ENCODE data around the gene AFTPH.

The AFTPH gene

GRCh38 chr2:64634345-64635267, 110.5 kb downstream of the AFTPH start:
- no peak for TF ChIP-seq CTCF (IDR thresholded peaks at IDR 0.05; ENCODE audit: low read depth, low read length, missing control alignments)
- H3K4me3 ChIP-seq (replicated peaks; ENCODE audit: low read depth, low read length) = no peak overlapping the region
- DNase-seq (ENCODE audit: extremely low read depth, low read depth) = no peak

DNA sequence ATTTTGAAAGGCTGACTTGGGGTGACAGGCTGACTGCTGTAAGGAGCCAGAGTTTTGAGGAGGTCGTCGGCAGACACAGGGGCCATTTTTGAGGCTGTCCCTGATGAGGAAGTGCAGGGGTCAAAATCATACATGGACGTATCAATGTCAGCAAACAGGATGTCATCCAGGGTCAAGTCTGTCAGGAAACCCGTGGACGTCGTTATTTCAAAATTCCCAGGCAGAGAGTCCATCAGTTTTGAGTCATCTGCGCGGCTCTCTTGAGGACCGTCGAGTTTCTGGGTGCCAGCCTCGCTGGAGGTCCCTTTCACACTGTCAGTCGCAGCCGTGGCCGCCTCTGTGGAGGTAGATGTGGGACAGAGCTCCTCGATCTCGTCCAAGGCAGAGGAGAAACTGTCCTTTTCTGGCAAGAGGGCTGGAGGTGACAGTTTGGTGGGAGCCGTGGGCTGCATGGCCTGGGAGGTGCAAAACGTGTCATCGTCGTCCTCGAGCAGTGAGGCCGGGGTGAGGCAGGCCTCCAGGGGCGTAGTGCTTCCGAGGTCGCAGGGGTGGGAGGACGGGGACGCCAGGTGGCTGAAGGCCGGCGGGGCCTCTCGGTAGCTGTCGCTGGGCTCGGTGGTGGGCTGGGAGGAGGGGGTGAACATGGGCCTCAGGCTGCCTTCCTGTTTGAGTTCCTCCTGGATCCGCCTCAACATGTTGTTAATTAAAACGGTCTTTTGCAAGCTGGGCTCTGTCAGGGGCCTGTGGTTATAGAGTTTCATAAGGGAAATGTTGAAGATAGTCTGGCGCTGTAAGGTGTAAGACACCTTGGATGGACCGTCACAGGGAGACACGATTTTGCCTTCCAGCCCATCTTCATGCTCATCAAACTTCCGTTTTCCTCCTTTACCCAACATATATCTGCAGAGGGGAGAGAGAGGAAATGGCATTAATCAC, 112.1 kb downstream of the AFTPH start:
- no peak overlapping the region for H3K4me3 ChIP-seq (replicated peaks; ENCODE audit: low read depth, low read length)

DNA sequence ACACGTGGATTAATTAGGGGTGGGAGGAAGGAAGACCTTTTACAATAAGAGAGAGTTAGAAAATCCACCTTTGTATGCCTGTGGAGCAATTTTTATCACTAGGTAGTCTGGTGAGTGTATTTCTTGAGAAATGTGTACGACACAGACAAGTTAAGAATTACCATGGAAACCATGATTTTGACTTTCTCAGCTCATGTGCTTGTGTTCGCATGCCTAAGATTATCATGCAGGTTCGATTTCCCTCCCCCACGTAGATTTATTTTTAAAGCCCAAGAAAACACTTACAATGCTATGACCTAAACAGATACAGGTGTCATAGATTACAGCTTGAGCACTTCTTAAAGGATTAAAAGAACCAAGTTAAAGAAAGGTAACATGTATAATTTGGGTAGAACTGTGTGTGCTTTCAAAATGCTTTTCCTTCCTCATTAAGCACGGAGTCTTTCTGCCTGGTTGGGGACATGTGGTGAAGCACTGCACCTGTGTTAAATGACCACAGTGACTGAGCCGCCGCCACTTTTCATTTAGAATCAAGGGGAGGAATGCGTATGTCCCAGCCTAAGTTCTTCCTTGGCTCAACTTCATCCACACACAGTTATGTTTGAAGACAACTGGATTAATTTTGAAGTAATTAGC, 113.0 kb downstream of the AFTPH start:
- no peak overlapping the region for H3K4me3 ChIP-seq (replicated peaks; ENCODE audit: low read depth, low read length)
- TF ChIP-seq CTCF (IDR thresholded peaks at IDR 0.05; ENCODE audit: low read depth, low read length, missing control alignments) = no peak
- no peak for DNase-seq (ENCODE audit: extremely low read depth, low read depth)

More for the DNA sequence above, 112.1 kb downstream of the AFTPH start:
- no peak for TF ChIP-seq CTCF (IDR thresholded peaks at IDR 0.05; ENCODE audit: low read depth, low read length, missing control alignments)
- DNase-seq (ENCODE audit: extremely low read depth, low read depth) = no peak

- no peak for DNase-seq (ENCODE audit: extremely low read depth, low read depth)
- TF ChIP-seq CTCF (IDR thresholded peaks at IDR 0.05; ENCODE audit: low read depth, low read length, missing control alignments) = no peak
- H3K4me3 ChIP-seq (replicated peaks; ENCODE audit: low read depth, low read length) = no peak overlapping the region
Measured at GRCh38 chr2:64637931-64638330, 113.8 kb downstream of the AFTPH start.

GRCh38 chr2:64638502-64639120, 114.5 kb downstream of the AFTPH start:
- no peak for TF ChIP-seq CTCF (IDR thresholded peaks at IDR 0.05; ENCODE audit: low read depth, low read length, missing control alignments)
- DNase-seq (ENCODE audit: extremely low read depth, low read depth) = no peak
- H3K4me3 ChIP-seq (replicated peaks; ENCODE audit: low read depth, low read length) = no peak overlapping the region

GRCh38 chr2:64639691-64640090, 115.6 kb downstream of the AFTPH start:
- TF ChIP-seq CTCF (IDR thresholded peaks at IDR 0.05; ENCODE audit: low read depth, low read length, missing control alignments) = no peak
- no peak overlapping the region for H3K4me3 ChIP-seq (replicated peaks; ENCODE audit: low read depth, low read length)
- DNase-seq (ENCODE audit: extremely low read depth, low read depth) = no peak
